Measurements from ENCODE around the gene CCR4. TPM values are rescaled to one million over a fixed set of nuclear protein-coding genes. Genes with fewer than 3 reads are reported as not detected.

The CCR4 gene
- total RNA-seq, 1 donor from 2014 or later: not detected

GRCh38 chr3:32948625-32949445, 2.6 kb upstream of the CCR4 start:
- no peaks in the 10 kb centered on the region for H3K27me3 ChIP-seq (ENCODE audit: control insufficient read depth in 3 of 3, insufficient read depth in 3 of 3, low read length in 3 of 3)
- H3K4me1 ChIP-seq (ENCODE audit: control insufficient read depth in 3 of 3, insufficient read depth in 3 of 3, low read length in 3 of 3): no peaks in the 10 kb centered on the region
- H3K9ac ChIP-seq (ENCODE audit: low read depth in 1 of 3, low read length in 3 of 3): no peak overlapping the region
- H3K9me3 ChIP-seq (ENCODE audit: control insufficient read depth in 3 of 3, low read length in 3 of 3): no peaks in the 10 kb centered on the region
- no peak overlapping the region for H3K4me3 ChIP-seq (ENCODE audit: low read length in 3 of 3)
- H3K36me3 ChIP-seq (ENCODE audit: control insufficient read depth in 3 of 3, insufficient read depth in 3 of 3, low read length in 3 of 3): no peaks in the 10 kb centered on the region
- no peak overlapping the region for H3K27ac ChIP-seq (ENCODE audit: low read depth, low read length)

GRCh38 chr3:32950516-32950915, 928 bp upstream of the CCR4 start:
- Histone ChIP-seq H3K9ac (ENCODE audit: low read depth in 1 of 3, low read length in 3 of 3) (no peak overlapping the region), H3K4me1 (ENCODE audit: control insufficient read depth in 3 of 3, insufficient read depth in 3 of 3, low read length in 3 of 3) (no peaks in the 10 kb centered on the region), H3K27me3 (ENCODE audit: control insufficient read depth in 3 of 3, insufficient read depth in 3 of 3, low read length in 3 of 3) (no peaks in the 10 kb centered on the region), H3K9me3 (ENCODE audit: control insufficient read depth in 3 of 3, low read length in 3 of 3) (no peaks in the 10 kb centered on the region), H3K27ac (ENCODE audit: low read depth, low read length) (no peak overlapping the region), H3K4me3 (ENCODE audit: low read length in 3 of 3) (no peak overlapping the region), H3K36me3 (ENCODE audit: control insufficient read depth in 3 of 3, insufficient read depth in 3 of 3, low read length in 3 of 3) (no peaks in the 10 kb centered on the region)

DNA sequence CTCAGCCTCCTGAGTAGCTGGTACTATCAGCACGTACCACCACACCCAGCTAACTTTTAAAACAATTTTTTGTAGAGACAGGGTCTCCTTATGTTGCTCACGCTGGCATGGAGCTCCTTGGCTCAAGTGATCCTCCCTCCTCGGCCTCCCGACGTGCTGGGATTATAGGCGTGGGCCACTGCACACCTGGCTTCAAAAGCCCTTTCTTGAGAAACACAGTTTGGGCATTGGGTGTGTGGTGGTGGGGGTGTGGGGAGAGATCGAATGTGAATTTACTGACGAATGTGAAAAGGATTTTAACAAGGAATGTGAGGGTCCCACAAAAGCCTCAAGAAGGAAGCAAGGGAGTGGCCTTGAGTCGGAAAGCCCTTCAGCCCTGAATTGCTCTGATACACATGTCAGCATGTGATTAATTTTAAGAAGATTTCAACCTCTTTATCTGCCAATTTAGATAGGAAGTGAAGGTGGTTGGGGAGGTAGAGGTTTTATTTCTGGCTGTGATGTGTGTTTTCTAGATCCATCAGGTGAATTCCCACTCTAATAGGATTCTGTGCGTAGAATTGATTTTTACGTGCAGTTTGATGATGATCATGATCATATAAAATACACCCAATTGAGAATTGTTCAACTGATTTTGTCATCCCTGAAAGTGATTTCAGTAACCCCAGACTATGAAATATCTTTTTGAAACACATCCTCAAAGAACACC, 1.1 kb downstream of the CCR4 start:
- Histone ChIP-seq H3K27me3 (ENCODE audit: control insufficient read depth in 3 of 3, insufficient read depth in 3 of 3, low read length in 3 of 3) (no peaks in the 10 kb centered on the region), H3K27ac (ENCODE audit: low read depth, low read length) (no peak overlapping the region), H3K4me3 (ENCODE audit: low read length in 3 of 3) (no peak overlapping the region), H3K9me3 (ENCODE audit: control insufficient read depth in 3 of 3, low read length in 3 of 3) (no peaks in the 10 kb centered on the region), H3K4me1 (ENCODE audit: control insufficient read depth in 3 of 3, insufficient read depth in 3 of 3, low read length in 3 of 3) (no peaks in the 10 kb centered on the region), H3K9ac (ENCODE audit: low read depth in 1 of 3, low read length in 3 of 3) (no peak overlapping the region), H3K36me3 (ENCODE audit: control insufficient read depth in 3 of 3, insufficient read depth in 3 of 3, low read length in 3 of 3) (no peaks in the 10 kb centered on the region)

DNA sequence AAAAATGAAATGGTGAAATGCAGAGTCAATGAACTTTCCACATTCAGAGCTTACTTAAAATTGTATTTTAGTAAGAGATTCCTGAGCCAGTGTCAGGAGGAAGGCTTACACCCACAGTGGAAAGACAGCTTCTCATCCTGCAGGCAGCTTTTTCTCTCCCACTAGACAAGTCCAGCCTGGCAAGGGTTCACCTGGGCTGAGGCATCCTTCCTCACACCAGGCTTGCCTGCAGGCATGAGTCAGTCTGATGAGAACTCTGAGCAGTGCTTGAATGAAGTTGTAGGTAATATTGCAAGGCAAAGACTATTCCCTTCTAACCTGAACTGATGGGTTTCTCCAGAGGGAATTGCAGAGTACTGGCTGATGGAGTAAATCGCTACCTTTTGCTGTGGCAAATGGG, 3.1 kb downstream of the CCR4 start:
- no peak overlapping the region for H3K27ac ChIP-seq (ENCODE audit: low read depth, low read length)
- no peak overlapping the region for H3K4me3 ChIP-seq (ENCODE audit: low read length in 3 of 3)
- H3K36me3 ChIP-seq (ENCODE audit: control insufficient read depth in 3 of 3, insufficient read depth in 3 of 3, low read length in 3 of 3): no peaks in the 10 kb centered on the region
- no peaks in the 10 kb centered on the region for H3K4me1 ChIP-seq (ENCODE audit: control insufficient read depth in 3 of 3, insufficient read depth in 3 of 3, low read length in 3 of 3)
- no peaks in the 10 kb centered on the region for H3K27me3 ChIP-seq (ENCODE audit: control insufficient read depth in 3 of 3, insufficient read depth in 3 of 3, low read length in 3 of 3)
- H3K9ac ChIP-seq (ENCODE audit: low read depth in 1 of 3, low read length in 3 of 3): no peak overlapping the region
- no peaks in the 10 kb centered on the region for H3K9me3 ChIP-seq (ENCODE audit: control insufficient read depth in 3 of 3, low read length in 3 of 3)

GRCh38 chr3:32956750-32957570, 5.5 kb downstream of the CCR4 start:
- no peaks in the 10 kb centered on the region for H3K27me3 ChIP-seq (ENCODE audit: control insufficient read depth in 3 of 3, insufficient read depth in 3 of 3, low read length in 3 of 3)
- no peak overlapping the region for H3K4me3 ChIP-seq (ENCODE audit: low read length in 3 of 3)
- H3K9ac ChIP-seq (ENCODE audit: low read depth in 1 of 3, low read length in 3 of 3): no peak overlapping the region
- no peaks in the 10 kb centered on the region for H3K9me3 ChIP-seq (ENCODE audit: control insufficient read depth in 3 of 3, low read length in 3 of 3)
- no peaks in the 10 kb centered on the region for H3K36me3 ChIP-seq (ENCODE audit: control insufficient read depth in 3 of 3, insufficient read depth in 3 of 3, low read length in 3 of 3)
- H3K4me1 ChIP-seq (ENCODE audit: control insufficient read depth in 3 of 3, insufficient read depth in 3 of 3, low read length in 3 of 3): no peaks in the 10 kb centered on the region
- no peak overlapping the region for H3K27ac ChIP-seq (ENCODE audit: low read depth, low read length)

DNA sequence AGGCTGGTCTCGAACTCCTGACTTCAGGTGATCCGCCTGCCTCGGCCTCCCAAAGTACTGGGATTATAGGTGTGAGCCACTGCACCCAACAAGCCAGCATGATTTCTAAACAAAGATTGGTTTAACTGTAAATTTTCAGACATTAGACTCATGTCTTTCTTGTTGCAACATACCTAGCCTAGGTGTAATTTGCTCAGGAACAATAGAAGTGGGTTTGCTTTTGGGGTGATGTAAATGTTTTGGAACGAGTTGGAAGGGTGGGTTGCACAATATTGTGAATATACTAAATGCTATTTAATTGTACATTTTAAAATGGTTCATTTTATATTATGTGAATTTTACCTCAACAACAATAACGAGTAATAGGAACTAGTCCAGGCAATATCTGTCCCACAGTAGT, 7.1 kb downstream of the CCR4 start:
- H3K4me1 ChIP-seq (ENCODE audit: control insufficient read depth in 3 of 3, insufficient read depth in 3 of 3, low read length in 3 of 3): no peaks in the 10 kb centered on the region
- H3K27me3 ChIP-seq (ENCODE audit: control insufficient read depth in 3 of 3, insufficient read depth in 3 of 3, low read length in 3 of 3): no peaks in the 10 kb centered on the region
- H3K9me3 ChIP-seq (ENCODE audit: control insufficient read depth in 3 of 3, low read length in 3 of 3): no peaks in the 10 kb centered on the region
- H3K27ac ChIP-seq (ENCODE audit: low read depth, low read length): no peak overlapping the region
- no peaks in the 10 kb centered on the region for H3K36me3 ChIP-seq (ENCODE audit: control insufficient read depth in 3 of 3, insufficient read depth in 3 of 3, low read length in 3 of 3)
- no peak overlapping the region for H3K9ac ChIP-seq (ENCODE audit: low read depth in 1 of 3, low read length in 3 of 3)
- H3K4me3 ChIP-seq (ENCODE audit: low read length in 3 of 3): no peak overlapping the region

- Histone ChIP-seq H3K27ac (ENCODE audit: low read depth, low read length) (no peak overlapping the region), H3K9me3 (ENCODE audit: control insufficient read depth in 3 of 3, low read length in 3 of 3) (no peaks in the 10 kb centered on the region), H3K4me3 (ENCODE audit: low read length in 3 of 3) (no peak overlapping the region), H3K27me3 (ENCODE audit: control insufficient read depth in 3 of 3, insufficient read depth in 3 of 3, low read length in 3 of 3) (no peaks in the 10 kb centered on the region), H3K4me1 (ENCODE audit: control insufficient read depth in 3 of 3, insufficient read depth in 3 of 3, low read length in 3 of 3) (no peaks in the 10 kb centered on the region), H3K36me3 (ENCODE audit: control insufficient read depth in 3 of 3, insufficient read depth in 3 of 3, low read length in 3 of 3) (no peaks in the 10 kb centered on the region), H3K9ac (ENCODE audit: low read depth in 1 of 3, low read length in 3 of 3) (no peak overlapping the region)
Observed at GRCh38 chr3:32959371-32959770, 7.9 kb downstream of the CCR4 start.

DNA sequence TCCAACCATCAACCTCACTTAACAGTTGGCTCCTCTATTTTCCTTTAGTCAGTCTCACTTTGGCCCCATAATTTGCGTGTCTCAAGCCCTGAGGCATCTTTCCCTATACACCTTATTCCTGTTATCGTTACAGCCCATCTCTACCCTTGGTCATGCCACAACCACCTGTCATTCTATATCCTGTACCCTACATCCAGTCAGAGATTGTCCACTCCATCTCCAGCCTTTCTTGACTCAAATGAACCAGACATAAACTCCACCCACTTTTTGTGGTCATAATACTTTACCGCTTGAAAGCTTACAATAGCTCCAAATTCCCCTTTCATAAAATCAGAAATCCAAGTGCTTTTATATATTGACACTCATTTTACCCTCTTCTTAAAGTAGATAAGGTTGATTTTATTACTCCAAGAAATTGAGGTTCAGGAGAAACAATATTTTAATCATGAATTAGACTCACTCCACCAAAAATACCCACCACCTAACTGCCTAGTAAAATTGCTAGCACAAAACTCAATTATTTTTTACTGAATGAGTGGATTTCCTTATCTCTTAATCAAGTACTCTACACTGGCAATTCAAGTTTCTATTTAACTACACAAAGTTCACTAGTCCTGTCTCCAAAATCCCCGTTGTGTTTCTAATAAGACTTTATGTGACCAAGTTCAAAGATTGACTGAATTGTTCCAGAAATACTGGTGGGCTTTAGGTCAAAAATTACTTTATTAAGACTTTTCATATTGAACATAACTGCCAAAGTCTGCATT, 9.1 kb downstream of the CCR4 start:
- Histone ChIP-seq H3K4me1 (ENCODE audit: control insufficient read depth in 3 of 3, insufficient read depth in 3 of 3, low read length in 3 of 3) (no peaks in the 10 kb centered on the region), H3K36me3 (ENCODE audit: control insufficient read depth in 3 of 3, insufficient read depth in 3 of 3, low read length in 3 of 3) (no peaks in the 10 kb centered on the region), H3K9me3 (ENCODE audit: control insufficient read depth in 3 of 3, low read length in 3 of 3) (no peaks in the 10 kb centered on the region)

GRCh38 chr3:32961189-32961715, 9.8 kb downstream of the CCR4 start:
- H3K27ac ChIP-seq (ENCODE audit: low read depth, low read length): no peak overlapping the region
- no peaks in the 10 kb centered on the region for H3K36me3 ChIP-seq (ENCODE audit: control insufficient read depth in 3 of 3, insufficient read depth in 3 of 3, low read length in 3 of 3)

More for the DNA sequence above, 9.1 kb downstream of the CCR4 start:
- no peak overlapping the region for H3K9ac ChIP-seq (ENCODE audit: low read depth in 1 of 3, low read length in 3 of 3)
- no peak overlapping the region for H3K27ac ChIP-seq (ENCODE audit: low read depth, low read length)
- no peak overlapping the region for H3K4me3 ChIP-seq (ENCODE audit: low read length in 3 of 3)
- H3K27me3 ChIP-seq (ENCODE audit: control insufficient read depth in 3 of 3, insufficient read depth in 3 of 3, low read length in 3 of 3): no peaks in the 10 kb centered on the region

More at GRCh38 chr3:32961189-32961715, 9.8 kb downstream of the CCR4 start:
- H3K9ac ChIP-seq (ENCODE audit: low read depth in 1 of 3, low read length in 3 of 3): no peak overlapping the region
- no peaks in the 10 kb centered on the region for H3K27me3 ChIP-seq (ENCODE audit: control insufficient read depth in 3 of 3, insufficient read depth in 3 of 3, low read length in 3 of 3)
- H3K4me3 ChIP-seq (ENCODE audit: low read length in 3 of 3): no peak overlapping the region
- peaks cover 0 to 2% (median 0%) of the 10 kb centered on the region in 3 donors for H3K9me3 ChIP-seq (ENCODE audit: control insufficient read depth in 3 of 3, low read length in 3 of 3)
- H3K4me1 ChIP-seq (ENCODE audit: control insufficient read depth in 3 of 3, insufficient read depth in 3 of 3, low read length in 3 of 3): no peaks in the 10 kb centered on the region

Data from skeletal muscle tissue (tissue), 4 donors.